ENCODE data around the gene STXBP2. TPM values are rescaled to one million over a fixed set of nuclear protein-coding genes. Genes with fewer than 3 reads are reported as not detected.

The STXBP2 gene
- total RNA-seq, 1 experiment from 2014 or later, result 92.5 TPM

- no CpG with 5 or more reads among the region's 11 CpGs for WGBS (ENCODE audit: extremely low coverage, insufficient read length, low lambda C conversion rate)
- Mint-ChIP-seq H3K4me3 (no peak overlapping the region), H3K9me3 (peaks cover 0 to 2% of the 10 kb centered on the region in 2 experiments; a peak in 1 of 5 replicates), H3K27ac (peak overlapping the region in 1 of 3 experiments; percentile 75; a peak in 1 of 7 replicates), H3K4me1 (peaks cover 8 to 26% of the 10 kb centered on the region in 2 experiments), H3K36me3 (ENCODE audit: insufficient read depth in 1 of 3, low read depth in 3 of 3) (peaks cover 8 to 23% (median 18%) of the 10 kb centered on the region in 3 experiments), H3K27me3 (ENCODE audit: low read depth) (peaks cover 1% of the 10 kb centered on the region; the same call in 1 of the 2 replicates)
- no peak overlapping the region for H2BK15ac ChIP-seq (ENCODE audit: low read depth, low read length)
- H3K23me2 ChIP-seq (ENCODE audit: insufficient read length, low read depth, low read length, poor library complexity, severe bottlenecking), result no peaks in the 10 kb centered on the region
- H2BK5ac ChIP-seq (ENCODE audit: insufficient read length, low read length), result no peak overlapping the region
- no peak overlapping the region for H2AFZ ChIP-seq (ENCODE audit: low read length)
- no peak overlapping the region for H3K9ac ChIP-seq (ENCODE audit: extremely low read depth, insufficient read length, low read length)
- no peak overlapping the region for H3K4ac ChIP-seq (ENCODE audit: low read depth, low read length)
- H3K4me2 ChIP-seq (ENCODE audit: insufficient read depth, insufficient read length, low read length), result no peak overlapping the region
- H2AK5ac ChIP-seq (ENCODE audit: insufficient read length, low read length), result no peak overlapping the region
- no peak overlapping the region for H2BK120ac ChIP-seq (ENCODE audit: low read depth, low read length, poor library complexity, severe bottlenecking)
- no peak overlapping the region for H3K14ac ChIP-seq (ENCODE audit: insufficient read depth, low read length)
- no peak overlapping the region for H2BK20ac ChIP-seq (ENCODE audit: low read depth, low read length, poor library complexity, severe bottlenecking)
- H3K79me1 ChIP-seq (ENCODE audit: insufficient read depth, low read depth, low read length, poor library complexity, severe bottlenecking), result peaks cover 5% of the 10 kb centered on the region
- H4K5ac ChIP-seq (ENCODE audit: insufficient read length, low read depth, low read length), result no peak overlapping the region
- no peak overlapping the region for H3K18ac ChIP-seq (ENCODE audit: insufficient read length, low read depth, low read length)
- no peak for DNase-seq
- no peak for TF ChIP-seq CTCF (conservative IDR thresholded peaks at IDR 0.05)
- no peaks in the 10 kb centered on the region for H3K9me3 ChIP-seq (ENCODE audit: control insufficient read depth, low read depth, low read length)
- H4K20me1 ChIP-seq (ENCODE audit: control insufficient read depth, insufficient read depth, insufficient read length), result no peaks in the 10 kb centered on the region
- H3K56ac ChIP-seq (ENCODE audit: insufficient read length, low read depth, low read length), result no peak overlapping the region
- no peaks in the 10 kb centered on the region for H3K79me2 ChIP-seq (ENCODE audit: insufficient read depth, low read length)
- no peak overlapping the region for H2BK12ac ChIP-seq (ENCODE audit: insufficient read length, low read depth, low read length)
- no peaks in the 10 kb centered on the region for H3K27me3 ChIP-seq (ENCODE audit: insufficient read depth, low read length)
- H3K23ac ChIP-seq (ENCODE audit: insufficient read length, low read depth, low read length), result no peak overlapping the region
- no peak overlapping the region for H4K91ac ChIP-seq (ENCODE audit: insufficient read length, low read depth, low read length)
- no peak overlapping the region for H4K8ac ChIP-seq (replicated peaks; ENCODE audit: insufficient read length, low read depth, low read length)
- H3T11ph ChIP-seq (ENCODE audit: low read length), result no peak overlapping the region
- H3K4me1 ChIP-seq (ENCODE audit: insufficient read depth, low read length), result no peaks in the 10 kb centered on the region; the same call in 1 of the 2 replicates
- no peak overlapping the region for H3K27ac ChIP-seq (ENCODE audit: insufficient read length, low read depth, low read length)
These were observed 33.9 kb upstream of the STXBP2 start for GRCh38 chr19:7602935-7603497.
